Measurements from ENCODE around the gene ACSM2B.
"Not testable (repeated sequence)": the region's sequence is repeated elsewhere in the genome, so short reads cannot be mapped to it uniquely, and the experiment has no call there.

Gene ACSM2B

DNA sequence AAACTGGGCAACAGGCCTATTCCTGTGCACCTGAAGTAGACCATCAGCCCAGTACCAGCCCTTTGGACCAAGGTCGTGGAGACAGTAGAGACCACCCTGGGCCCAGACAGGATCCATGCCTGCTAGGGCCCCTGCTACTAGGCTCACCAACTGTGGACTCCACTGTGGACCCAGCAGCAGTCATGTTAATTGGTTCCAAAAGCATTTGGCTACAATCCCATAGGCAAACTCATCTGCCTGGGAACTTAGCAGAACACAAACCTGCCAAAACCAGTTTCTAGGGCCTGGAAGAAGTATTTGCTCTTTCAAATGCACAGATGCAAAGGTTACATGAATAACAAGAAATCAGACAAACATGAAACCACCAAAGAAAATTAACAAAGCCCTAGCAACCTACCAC is 71.7 kb downstream of the ACSM2B start:
- no peak overlapping the region for H3K27ac ChIP-seq (replicated peaks)
- no peaks in the 10 kb centered on the region for H3K27me3 ChIP-seq (ENCODE audit: insufficient read depth, poor library complexity, severe bottlenecking)
- no peak for TF ChIP-seq POLR2AphosphoS5 (IDR thresholded peaks at IDR 0.05; ENCODE audit: low read depth)
- TF ChIP-seq, protein P1, sequence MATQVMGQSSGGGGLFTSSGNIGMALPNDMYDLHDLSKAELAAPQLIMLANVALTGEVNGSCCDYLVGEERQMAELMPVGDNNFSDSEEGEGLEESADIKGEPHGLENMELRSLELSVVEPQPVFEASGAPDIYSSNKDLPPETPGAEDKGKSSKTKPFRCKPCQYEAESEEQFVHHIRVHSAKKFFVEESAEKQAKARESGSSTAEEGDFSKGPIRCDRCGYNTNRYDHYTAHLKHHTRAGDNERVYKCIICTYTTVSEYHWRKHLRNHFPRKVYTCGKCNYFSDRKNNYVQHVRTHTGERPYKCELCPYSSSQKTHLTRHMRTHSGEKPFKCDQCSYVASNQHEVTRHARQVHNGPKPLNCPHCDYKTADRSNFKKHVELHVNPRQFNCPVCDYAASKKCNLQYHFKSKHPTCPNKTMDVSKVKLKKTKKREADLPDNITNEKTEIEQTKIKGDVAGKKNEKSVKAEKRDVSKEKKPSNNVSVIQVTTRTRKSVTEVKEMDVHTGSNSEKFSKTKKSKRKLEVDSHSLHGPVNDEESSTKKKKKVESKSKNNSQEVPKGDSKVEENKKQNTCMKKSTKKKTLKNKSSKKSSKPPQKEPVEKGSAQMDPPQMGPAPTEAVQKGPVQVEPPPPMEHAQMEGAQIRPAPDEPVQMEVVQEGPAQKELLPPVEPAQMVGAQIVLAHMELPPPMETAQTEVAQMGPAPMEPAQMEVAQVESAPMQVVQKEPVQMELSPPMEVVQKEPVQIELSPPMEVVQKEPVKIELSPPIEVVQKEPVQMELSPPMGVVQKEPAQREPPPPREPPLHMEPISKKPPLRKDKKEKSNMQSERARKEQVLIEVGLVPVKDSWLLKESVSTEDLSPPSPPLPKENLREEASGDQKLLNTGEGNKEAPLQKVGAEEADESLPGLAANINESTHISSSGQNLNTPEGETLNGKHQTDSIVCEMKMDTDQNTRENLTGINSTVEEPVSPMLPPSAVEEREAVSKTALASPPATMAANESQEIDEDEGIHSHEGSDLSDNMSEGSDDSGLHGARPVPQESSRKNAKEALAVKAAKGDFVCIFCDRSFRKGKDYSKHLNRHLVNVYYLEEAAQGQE (IDR thresholded peaks at IDR 0.05; ENCODE audit: insufficient replicate concordance, low read depth) = no peak
- TF ChIP-seq, protein P2, sequence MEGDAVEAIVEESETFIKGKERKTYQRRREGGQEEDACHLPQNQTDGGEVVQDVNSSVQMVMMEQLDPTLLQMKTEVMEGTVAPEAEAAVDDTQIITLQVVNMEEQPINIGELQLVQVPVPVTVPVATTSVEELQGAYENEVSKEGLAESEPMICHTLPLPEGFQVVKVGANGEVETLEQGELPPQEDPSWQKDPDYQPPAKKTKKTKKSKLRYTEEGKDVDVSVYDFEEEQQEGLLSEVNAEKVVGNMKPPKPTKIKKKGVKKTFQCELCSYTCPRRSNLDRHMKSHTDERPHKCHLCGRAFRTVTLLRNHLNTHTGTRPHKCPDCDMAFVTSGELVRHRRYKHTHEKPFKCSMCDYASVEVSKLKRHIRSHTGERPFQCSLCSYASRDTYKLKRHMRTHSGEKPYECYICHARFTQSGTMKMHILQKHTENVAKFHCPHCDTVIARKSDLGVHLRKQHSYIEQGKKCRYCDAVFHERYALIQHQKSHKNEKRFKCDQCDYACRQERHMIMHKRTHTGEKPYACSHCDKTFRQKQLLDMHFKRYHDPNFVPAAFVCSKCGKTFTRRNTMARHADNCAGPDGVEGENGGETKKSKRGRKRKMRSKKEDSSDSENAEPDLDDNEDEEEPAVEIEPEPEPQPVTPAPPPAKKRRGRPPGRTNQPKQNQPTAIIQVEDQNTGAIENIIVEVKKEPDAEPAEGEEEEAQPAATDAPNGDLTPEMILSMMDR (IDR thresholded peaks at IDR 0.05; ENCODE audit: insufficient read depth, low read length) = no peak
- no peak for TF ChIP-seq GABPA (IDR thresholded peaks at IDR 0.05; ENCODE audit: low read depth)
- no peak for TF ChIP-seq SPI1 (IDR thresholded peaks at IDR 0.05; ENCODE audit: borderline replicate concordance, low read depth)
- no peak overlapping the region for H3K4me3 ChIP-seq (replicated peaks; ENCODE audit: insufficient read depth, low read length)
- no peak for DNase-seq (ENCODE audit: low read depth in 1 of 2, low spot score in 1 of 2)

GRCh38 chr16:20491448-20491847 is 84.7 kb downstream of the ACSM2B start:
- not testable (repeated sequence) for H3K4me3 ChIP-seq (replicated peaks; ENCODE audit: insufficient read depth, low read length); H3K27ac ChIP-seq (replicated peaks); H3K27me3 ChIP-seq (ENCODE audit: insufficient read depth, poor library complexity, severe bottlenecking); DNase-seq (ENCODE audit: low read depth in 1 of 2, low spot score in 1 of 2)

DNA sequence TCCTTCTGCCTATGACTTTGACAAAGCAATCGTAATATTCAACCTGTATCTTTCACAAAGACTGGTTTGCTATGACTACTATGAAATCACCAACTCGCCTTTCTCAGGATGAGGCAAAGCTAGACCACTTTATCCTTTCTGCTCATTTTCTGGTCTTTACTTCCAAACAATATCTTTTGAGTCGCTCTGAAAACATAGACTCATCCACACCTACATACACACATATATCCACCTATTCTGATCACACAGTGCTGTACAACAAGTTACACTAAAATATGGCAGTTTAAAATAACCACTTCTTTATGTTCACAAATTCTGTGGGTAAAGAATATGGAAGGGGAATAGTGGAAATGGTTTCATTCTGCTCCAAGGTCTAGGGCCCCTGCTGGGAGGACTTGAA is 85.2 kb downstream of the ACSM2B start:
- DNase-seq (ENCODE audit: low read depth in 1 of 2, low spot score in 1 of 2); H3K4me3 ChIP-seq (replicated peaks; ENCODE audit: insufficient read depth, low read length); H3K27ac ChIP-seq (replicated peaks): not testable (repeated sequence)

More for the DNA sequence above, 85.2 kb downstream of the ACSM2B start:
- not testable (repeated sequence) for H3K27me3 ChIP-seq (ENCODE audit: insufficient read depth, poor library complexity, severe bottlenecking)

Data from HL-60 (cell line).